GM12892 (cell line): Measurements from ENCODE around the gene AKAP13.

Source experiments
- POLR2A ChIP-seq: IDR thresholded peaks from 2 replicates; pipeline ENCODE4 v1.6.1; 2011; ENCODE audit warnings: low read depth, low read length, control low read depth
- POLR2AphosphoS5 ChIP-seq: IDR thresholded peaks from 2 replicates; pipeline ENCODE4 v1.6.1; 2011; ENCODE audit warnings: low read depth, low read length, control low read depth

DNA sequence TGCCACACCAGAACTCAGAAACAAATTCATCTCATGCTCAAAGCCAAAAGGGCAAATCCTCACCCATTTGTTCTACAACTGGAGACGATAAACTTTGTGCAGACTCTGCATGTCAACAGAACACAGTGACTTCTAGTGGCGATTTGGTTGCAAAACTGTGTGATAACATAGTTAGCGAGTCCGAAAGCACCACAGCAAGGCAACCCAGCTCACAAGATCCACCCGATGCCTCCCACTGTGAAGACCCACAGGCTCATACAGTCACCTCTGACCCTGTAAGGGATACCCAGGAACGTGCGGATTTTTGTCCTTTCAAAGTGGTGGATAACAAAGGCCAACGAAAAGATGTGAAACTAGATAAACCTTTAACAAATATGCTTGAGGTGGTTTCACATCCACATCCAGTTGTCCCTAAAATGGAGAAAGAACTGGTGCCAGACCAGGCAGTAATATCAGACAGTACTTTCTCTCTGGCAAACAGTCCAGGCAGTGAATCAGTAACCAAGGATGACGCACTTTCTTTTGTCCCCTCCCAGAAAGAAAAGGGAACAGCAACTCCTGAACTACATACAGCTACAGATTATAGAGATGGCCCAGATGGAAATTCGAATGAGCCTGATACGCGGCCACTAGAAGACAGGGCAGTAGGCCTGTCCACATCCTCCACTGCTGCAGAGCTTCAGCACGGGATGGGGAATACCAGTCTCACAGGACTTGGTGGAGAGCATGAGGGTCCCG lies 199.7 kb downstream of the AKAP13 start:
- no peak for TF ChIP-seq POLR2A
- TF ChIP-seq POLR2AphosphoS5, result no peak
